GM21381 (cell line): ENCODE data around the gene GNB1.
"Not testable (repeated sequence)": the region's sequence is repeated elsewhere in the genome, so short reads cannot be mapped to it uniquely, and the experiment has no call there.

Source experiments
- ATAC-seq: cut with Tn5 transposase; IDR thresholded peaks from one replicate; pipeline ENCODE4 v1.9.1; 2021; ENCODE audit warnings: mild to moderate bottlenecking, moderate library complexity; ENCODE audit not compliant: unreplicated experiment

The GNB1 gene

DNA sequence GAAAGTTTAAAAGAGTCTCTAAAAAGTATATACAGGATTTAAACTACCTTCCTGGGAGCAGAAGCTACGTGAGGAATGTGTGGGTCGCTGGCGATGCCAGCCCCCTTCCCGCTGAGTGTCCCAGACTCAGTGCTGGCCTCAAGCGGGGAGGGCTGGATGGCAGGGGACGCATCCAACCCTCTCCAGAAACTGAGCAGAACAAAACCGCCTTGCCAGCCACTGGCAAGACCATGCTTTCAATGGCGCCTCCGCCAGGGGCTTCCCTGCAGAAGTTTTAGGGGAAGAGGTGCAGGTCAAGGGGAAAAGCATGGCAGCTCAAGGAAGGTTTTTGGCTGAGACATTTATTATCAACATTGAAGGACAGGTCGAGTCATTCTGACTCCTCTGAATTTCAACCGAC is 138.7 kb downstream of the GNB1 start:
- no peak for ATAC-seq

DNA sequence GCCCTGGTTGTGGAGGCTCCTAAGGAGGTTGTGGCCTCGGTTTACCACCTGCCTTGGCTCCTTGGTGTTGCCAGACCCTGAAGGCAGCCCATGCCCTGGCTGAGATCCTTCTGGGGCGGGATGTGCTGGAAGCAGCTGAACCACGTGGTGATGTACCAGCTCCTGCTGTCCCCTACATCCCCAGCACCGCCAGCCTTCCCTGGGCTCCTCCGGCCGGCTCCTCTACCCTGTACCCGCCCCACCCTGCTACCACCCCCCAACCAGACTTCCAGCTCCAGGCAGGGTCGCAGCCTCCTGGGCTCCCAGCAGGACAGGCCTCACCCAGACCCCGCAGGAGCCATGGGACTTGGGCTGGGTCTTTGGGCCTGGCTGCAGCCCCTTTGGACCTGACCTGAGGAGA is 140.9 kb downstream of the GNB1 start:
- ATAC-seq, result not testable (repeated sequence)

GRCh38 chr1:1748686-1749321 is 142.1 kb downstream of the GNB1 start:
- ATAC-seq, result no peak

DNA sequence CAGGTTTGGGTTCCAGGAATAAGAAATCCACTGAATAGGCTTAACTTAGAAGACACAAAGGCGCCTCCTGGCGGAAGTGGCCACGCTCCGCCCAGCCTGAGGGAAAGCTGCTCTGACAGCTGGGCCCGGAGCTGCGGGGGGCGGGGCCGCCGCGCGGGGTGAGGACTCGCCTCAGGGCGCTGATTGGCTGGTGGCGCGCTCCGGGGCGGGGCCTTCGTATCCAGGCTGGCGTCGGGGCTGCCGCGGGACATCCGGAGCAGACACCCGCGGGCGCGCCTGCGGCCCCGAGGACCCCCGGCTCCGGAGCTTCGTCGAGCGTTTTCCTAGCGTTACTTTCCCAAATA is 144.3 kb downstream of the GNB1 start:
- peak; percentile 78 for ATAC-seq

DNA sequence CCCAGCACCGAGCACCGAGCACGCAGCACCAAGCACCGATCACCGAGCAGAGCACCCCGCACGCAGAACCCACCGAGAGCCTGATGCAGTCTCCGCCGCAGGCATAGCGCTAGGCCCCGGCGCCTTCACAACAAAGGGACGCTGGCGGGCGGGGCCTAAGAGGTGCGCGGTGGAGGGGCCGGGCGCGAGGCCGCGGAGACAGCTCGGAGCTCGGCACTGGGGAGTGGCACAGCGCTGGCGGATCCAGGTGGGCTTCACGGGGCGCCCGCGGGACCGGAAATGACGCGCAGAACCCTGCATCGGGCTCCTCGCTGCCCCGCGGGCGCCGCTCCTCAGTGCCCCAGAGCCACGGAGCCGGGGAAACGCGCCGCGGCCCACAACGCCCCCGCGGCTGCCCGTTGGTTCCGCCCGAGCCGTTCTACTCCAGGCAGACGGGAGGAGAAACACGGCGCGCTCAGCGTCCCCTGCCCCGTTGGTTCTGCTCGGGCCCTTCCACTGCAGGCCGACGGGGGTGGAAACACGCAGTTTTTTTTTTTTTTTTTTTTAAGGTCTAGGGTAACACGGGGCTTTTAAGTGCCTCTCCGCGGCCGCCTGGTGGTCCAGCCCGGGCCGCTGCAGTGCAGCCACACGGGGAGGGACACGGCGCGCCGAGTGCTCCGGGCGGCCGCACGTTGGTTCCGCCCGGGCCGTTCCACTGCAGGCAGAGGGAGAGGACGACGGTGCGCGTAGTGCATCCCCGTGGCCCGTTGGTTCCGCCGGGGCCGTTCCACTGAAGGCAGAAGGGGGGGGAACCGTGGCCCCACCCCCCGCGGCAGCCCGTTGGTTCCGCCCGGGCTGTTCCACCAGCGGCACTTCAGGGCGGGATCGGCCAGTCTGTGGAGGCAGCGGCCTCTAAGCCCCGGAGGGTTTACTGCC is 145.0 kb downstream of the GNB1 start:
- peak; percentile 78 for ATAC-seq

DNA sequence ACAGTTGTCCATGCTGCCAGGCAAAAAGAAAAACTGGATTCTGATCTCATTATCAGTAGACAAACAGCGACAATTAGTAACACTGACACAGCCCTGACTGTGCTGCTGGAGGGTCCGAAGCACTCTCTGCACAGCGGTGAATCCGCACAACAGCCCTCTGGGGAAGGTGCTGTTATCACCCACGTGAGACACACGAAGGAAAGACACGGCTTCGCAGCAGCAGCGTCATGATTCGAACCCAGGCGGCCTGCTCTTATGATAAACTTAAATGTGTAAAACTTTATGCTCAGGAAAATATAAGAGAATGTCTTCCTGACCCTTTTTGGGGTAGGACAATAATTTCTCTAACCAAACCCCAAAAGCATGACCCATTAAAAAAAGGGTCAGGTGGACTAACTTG is 148.4 kb downstream of the GNB1 start:
- ATAC-seq, result not testable (repeated sequence)

GRCh38 chr1:1741013-1741412 is 149.9 kb downstream of the GNB1 start:
- ATAC-seq, result not testable (repeated sequence)

GRCh38 chr1:1738799-1739337 is 152.0 kb downstream of the GNB1 start:
- ATAC-seq, result not testable (repeated sequence)

GRCh38 chr1:1737675-1738590 is 153.0 kb downstream of the GNB1 start:
- ATAC-seq, result not testable (repeated sequence)
